ENCODE data around the gene PUDP.
"Not testable (repeated sequence)": the region's sequence is repeated elsewhere in the genome, so short reads cannot be mapped to it uniquely, and the experiment has no call there.

The PUDP gene

GRCh38 chrX:7028246-7028645 is 119.7 kb downstream of the PUDP start:
- no peak for DNase-seq (ENCODE audit: low read depth in 2 of 2)

GRCh38 chrX:7027071-7027470 is 120.9 kb downstream of the PUDP start:
- no peak for DNase-seq (ENCODE audit: low read depth in 2 of 2)

GRCh38 chrX:7026365-7026764 is 121.6 kb downstream of the PUDP start:
- DNase-seq (ENCODE audit: low read depth in 2 of 2): not testable (repeated sequence)

GRCh38 chrX:7025471-7025870 is 122.5 kb downstream of the PUDP start:
- DNase-seq (ENCODE audit: low read depth in 2 of 2): no peak

GRCh38 chrX:7024850-7025249 is 123.1 kb downstream of the PUDP start:
- DNase-seq (ENCODE audit: low read depth in 2 of 2): no peak

- DNase-seq (ENCODE audit: low read depth in 2 of 2): not testable (repeated sequence)
These were observed 125.0 kb downstream of the PUDP start for GRCh38 chrX:7022996-7023395.

GRCh38 chrX:7021991-7022390 is 126.0 kb downstream of the PUDP start:
- DNase-seq (ENCODE audit: low read depth in 2 of 2): no peak

GRCh38 chrX:7019555-7019954 is 128.4 kb downstream of the PUDP start:
- no peak for DNase-seq (ENCODE audit: low read depth in 2 of 2)

GRCh38 chrX:7012262-7012834 is 135.6 kb downstream of the PUDP start:
- not testable (repeated sequence) for DNase-seq (ENCODE audit: low read depth in 2 of 2)

GRCh38 chrX:7010897-7011296 is 137.1 kb downstream of the PUDP start:
- DNase-seq (ENCODE audit: low read depth in 2 of 2): not testable (repeated sequence)

GRCh38 chrX:7007328-7007727 is 140.6 kb downstream of the PUDP start:
- DNase-seq (ENCODE audit: low read depth in 2 of 2): not testable (repeated sequence)

All from activated CD8-positive, alpha-beta memory T cell treated with anti-CD3 and anti-CD28 coated beads for 4 hours (primary cell).